ENCODE measurements around the gene KRTAP9-9. TPM values are rescaled to one million over a fixed set of nuclear protein-coding genes. Genes with fewer than 3 reads are reported as not detected.

The KRTAP9-9 gene
- total RNA-seq, 1 donor from 2014 or later = not detected

Small RNA genes within 50 kb of the gene (small RNA-seq; reads per million reads assigned to genes)
- not detected for gene KRTAP9-10P

Other genes starting within 250 kb of the KRTAP9-9 start
- not detected for gene KRTAP3-1, start 246.3 kb upstream of the KRTAP9-9 start, total RNA-seq
- not detected for gene KRTAP1-5, start 228.2 kb upstream of the KRTAP9-9 start, total RNA-seq
- gene KRTAP1-4, start 225.2 kb upstream of the KRTAP9-9 start, total RNA-seq = not detected
- not detected for gene KRTAP1-3, start 220.5 kb upstream of the KRTAP9-9 start, total RNA-seq
- gene KRTAP1-1, start 213.9 kb upstream of the KRTAP9-9 start, total RNA-seq = not detected
- gene KRTAP2-1, start 208.1 kb upstream of the KRTAP9-9 start, total RNA-seq = not detected
- not detected for gene KRTAP2-2, start 200.2 kb upstream of the KRTAP9-9 start, total RNA-seq
- not detected for gene KRTAP2-3, start 195.3 kb upstream of the KRTAP9-9 start, total RNA-seq
- gene KRTAP2-4, start 189.5 kb upstream of the KRTAP9-9 start, total RNA-seq = not detected
- gene KRTAP4-7, start 171.2 kb upstream of the KRTAP9-9 start, total RNA-seq = not detected
- not detected for gene KRTAP4-8, start 157.2 kb upstream of the KRTAP9-9 start, total RNA-seq
- not detected for gene KRTAP4-16, start 153.2 kb upstream of the KRTAP9-9 start, total RNA-seq
- not detected for gene KRTAP4-9, start 150.0 kb upstream of the KRTAP9-9 start, total RNA-seq
- gene KRTAP4-11, start 137.0 kb upstream of the KRTAP9-9 start, total RNA-seq = not detected
- not detected for gene KRTAP4-12, start 131.2 kb upstream of the KRTAP9-9 start, total RNA-seq
- not detected for gene KRTAP4-6, start 114.8 kb upstream of the KRTAP9-9 start, total RNA-seq
- not detected for gene KRTAP4-5, start 105.6 kb upstream of the KRTAP9-9 start, total RNA-seq
- not detected for gene KRTAP4-4, start 94.6 kb upstream of the KRTAP9-9 start, total RNA-seq
- gene KRTAP4-3, start 87.2 kb upstream of the KRTAP9-9 start, total RNA-seq = not detected
- not detected for gene KRTAP4-2, start 77.2 kb upstream of the KRTAP9-9 start, total RNA-seq
- gene KRTAP4-1, start 70.5 kb upstream of the KRTAP9-9 start, total RNA-seq = not detected
- not detected for gene KRTAP9-1, start 65.5 kb upstream of the KRTAP9-9 start, total RNA-seq
- not detected for gene KRTAP9-2, start 28.7 kb upstream of the KRTAP9-9 start, total RNA-seq
- not detected for gene KRTAP9-3, start 22.9 kb upstream of the KRTAP9-9 start, total RNA-seq
- not detected for gene KRTAP9-8, start 17.4 kb upstream of the KRTAP9-9 start, total RNA-seq
- not detected for gene KRTAP9-4, start 5.7 kb upstream of the KRTAP9-9 start, total RNA-seq
- not detected for gene KRTAP9-6, start 10.0 kb downstream of the KRTAP9-9 start, total RNA-seq
- not detected for gene KRTAP9-7, start 20.3 kb downstream of the KRTAP9-9 start, total RNA-seq
- not detected for gene KRTAP29-1, start 47.5 kb downstream of the KRTAP9-9 start, total RNA-seq
- gene KRTAP16-1, start 53.9 kb downstream of the KRTAP9-9 start, total RNA-seq = not detected
- gene KRTAP17-1, start 60.3 kb downstream of the KRTAP9-9 start, total RNA-seq = not detected
- gene KRT33A, start 95.4 kb downstream of the KRTAP9-9 start, total RNA-seq = not detected
- gene KRT33B, start 114.4 kb downstream of the KRTAP9-9 start, total RNA-seq = not detected
- not detected for gene KRT34, start 126.9 kb downstream of the KRTAP9-9 start, total RNA-seq
- gene KRT31, start 142.2 kb downstream of the KRTAP9-9 start, total RNA-seq = 3.1 TPM
- gene KRT37, start 169.2 kb downstream of the KRTAP9-9 start, total RNA-seq = not detected
- not detected for gene KRT38, start 185.6 kb downstream of the KRTAP9-9 start, total RNA-seq
- gene KRT32, start 212.0 kb downstream of the KRTAP9-9 start, total RNA-seq = not detected
- not detected for gene KRT35, start 225.8 kb downstream of the KRTAP9-9 start, total RNA-seq
- gene KRT36, start 234.5 kb downstream of the KRTAP9-9 start, total RNA-seq = not detected

Data from skeletal muscle tissue (tissue), 2 donors.